ACC112 (cell line): Measurements from ENCODE around the gene ONECUT3.

Experiments
- H2AFZ ChIP-seq: fragments of 200-600 bp; sonication (generic); one replicate; pipeline ENCODE4 v1.6.0; 2017; ENCODE audit warnings: antibody characterized with exemption, low read length; ENCODE audit not compliant: unreplicated experiment
- H3K27ac ChIP-seq: fragments of 200-600 bp; sonication (generic); 2 replicates; pipeline ENCODE4 v1.5.1; 2014; ENCODE audit warnings: low read depth, mild to moderate bottlenecking, antibody characterized with exemption, low read length, moderate library complexity
- H3K27me3 ChIP-seq: fragments of 200-600 bp; sonication (generic); 2 replicates; pipeline ENCODE4 v1.6.1; 2014; ENCODE audit warnings: mild to moderate bottlenecking, antibody characterized with exemption, low read length, moderate library complexity, mixed read lengths; ENCODE audit not compliant: insufficient read depth
- H3K36me3 ChIP-seq: fragments of 200-600 bp; sonication (generic); 2 replicates; pipeline ENCODE4 v1.6.1; 2016; ENCODE audit warnings: mild to moderate bottlenecking, antibody characterized with exemption, low read length, moderate library complexity, mixed read lengths; ENCODE audit not compliant: insufficient read depth
- H3K4me1 ChIP-seq: fragments of 200-600 bp; sonication (generic); one replicate; pipeline ENCODE4 v1.6.1; 2016; ENCODE audit warnings: low read length, mixed read lengths; ENCODE audit not compliant: insufficient read depth, unreplicated experiment, control insufficient read depth
- H3K4me3 ChIP-seq: fragments of 200-600 bp; sonication (generic); 2 replicates; pipeline ENCODE4 v1.5.1; 2014; ENCODE audit warnings: mild to moderate bottlenecking, low read depth, low read length
- H3K79me2 ChIP-seq: fragments of 200-600 bp; sonication (generic); one replicate; pipeline ENCODE4 v1.6.0; 2016; ENCODE audit warnings: low read length; ENCODE audit not compliant: control insufficient read depth, unreplicated experiment, insufficient read depth

Gene ONECUT3

GRCh38 chr19:1818549-1819195 lies 65.4 kb downstream of the ONECUT3 start:
- Histone ChIP-seq H3K27ac (no peak overlapping the region), H3K79me2 (no peaks in the 10 kb centered on the region), H3K4me3 (no peak overlapping the region), H3K4me1 (no peaks in the 10 kb centered on the region), H3K27me3 (no peaks in the 10 kb centered on the region), H2AFZ (no peak overlapping the region), H3K36me3 (no peaks in the 10 kb centered on the region)

DNA sequence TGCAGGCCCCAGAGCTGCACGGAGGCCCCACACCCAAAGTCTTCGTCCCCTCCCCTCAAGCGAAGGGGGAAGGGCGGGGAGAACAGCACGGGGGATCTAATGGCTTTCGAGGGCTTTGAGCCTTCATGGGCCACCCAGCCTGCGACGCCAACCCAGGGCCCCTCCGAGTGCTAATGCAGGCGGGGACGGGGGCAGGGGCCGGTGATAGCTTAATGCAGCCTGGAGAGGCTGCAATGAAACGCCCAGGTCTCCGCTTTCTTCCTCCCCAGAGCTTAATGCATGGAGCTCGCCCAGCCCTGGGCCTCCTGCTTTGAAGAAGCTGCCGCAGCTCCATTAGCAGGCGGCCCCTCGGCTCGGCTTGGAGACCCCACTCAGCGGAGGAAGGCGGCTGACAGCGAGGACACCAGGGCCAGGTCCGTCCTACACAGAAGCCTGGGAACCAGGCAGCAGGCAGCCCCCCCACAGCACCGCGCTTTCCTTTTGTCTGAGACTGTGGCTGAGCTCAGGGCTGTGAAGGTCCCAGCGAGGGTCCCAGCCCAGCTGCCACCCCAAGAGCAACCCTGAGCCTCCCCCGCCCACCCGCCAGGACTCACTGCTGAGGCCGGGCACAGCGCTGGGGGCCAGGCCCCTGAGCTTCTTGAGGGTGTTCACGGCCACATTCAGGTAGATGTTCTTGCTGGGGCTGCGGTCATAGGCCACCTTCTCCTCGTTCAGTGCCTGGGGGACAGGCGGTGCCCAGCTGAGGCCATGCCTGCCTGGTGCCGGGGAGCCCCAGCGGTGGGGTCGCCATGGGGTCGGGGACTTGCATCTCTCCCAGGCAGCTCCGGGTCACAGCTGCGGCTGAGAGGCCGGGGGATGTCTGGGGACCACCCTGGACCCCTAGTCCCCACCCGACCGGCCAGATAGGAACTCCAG lies 66.3 kb downstream of the ONECUT3 start:
- Histone ChIP-seq H3K27ac (no peak overlapping the region), H3K79me2 (no peaks in the 10 kb centered on the region), H3K36me3 (no peaks in the 10 kb centered on the region)

GRCh38 chr19:1822210-1822609 lies 68.9 kb downstream of the ONECUT3 start:
- Histone ChIP-seq H3K4me1 (no peaks in the 10 kb centered on the region), H3K79me2 (peaks cover 3% of the 10 kb centered on the region), H3K27ac (no peak overlapping the region), H3K27me3 (no peaks in the 10 kb centered on the region), H3K4me3 (no peak overlapping the region), H3K36me3 (no peaks in the 10 kb centered on the region), H2AFZ (no peak overlapping the region)

More for the DNA sequence above, 66.3 kb downstream of the ONECUT3 start:
- no peaks in the 10 kb centered on the region for H3K4me1 ChIP-seq
- no peak overlapping the region for H2AFZ ChIP-seq
- H3K4me3 ChIP-seq, result no peak overlapping the region
- H3K27me3 ChIP-seq, result no peaks in the 10 kb centered on the region

GRCh38 chr19:1823020-1823419 lies 69.7 kb downstream of the ONECUT3 start:
- no peaks in the 10 kb centered on the region for H3K36me3 ChIP-seq
- H3K4me1 ChIP-seq, result no peaks in the 10 kb centered on the region
- no peak overlapping the region for H3K27ac ChIP-seq
- H3K27me3 ChIP-seq, result no peaks in the 10 kb centered on the region
- no peak overlapping the region for H2AFZ ChIP-seq
- no peak overlapping the region for H3K4me3 ChIP-seq
- H3K79me2 ChIP-seq, result peaks cover 3% of the 10 kb centered on the region

GRCh38 chr19:1823539-1824251 lies 70.4 kb downstream of the ONECUT3 start:
- Histone ChIP-seq H3K36me3 (no peaks in the 10 kb centered on the region), H2AFZ (no peak overlapping the region), H3K79me2 (peaks cover 3% of the 10 kb centered on the region), H3K4me1 (no peaks in the 10 kb centered on the region), H3K27ac (no peak overlapping the region), H3K27me3 (no peaks in the 10 kb centered on the region), H3K4me3 (no peak overlapping the region)

DNA sequence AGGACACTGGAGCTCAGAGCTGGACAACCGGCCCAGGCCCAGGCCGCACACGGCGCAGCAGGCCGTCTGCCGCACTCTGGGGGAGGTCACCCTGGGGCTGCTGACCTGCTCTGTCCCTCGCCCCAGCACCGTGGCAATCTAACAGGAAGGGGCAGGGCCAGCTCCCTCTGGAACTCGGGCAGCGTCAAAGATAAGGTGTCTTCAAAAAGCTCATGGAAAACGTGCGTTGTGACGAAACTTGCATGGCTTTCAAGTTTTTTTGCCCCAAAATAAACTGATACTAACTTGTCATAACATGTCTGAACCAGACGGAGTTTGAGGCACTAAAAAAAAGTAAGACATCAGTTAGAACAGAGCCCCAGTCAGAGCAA lies 70.9 kb downstream of the ONECUT3 start:
- Histone ChIP-seq H3K4me3 (no peak overlapping the region), H3K36me3 (no peaks in the 10 kb centered on the region), H3K27me3 (no peaks in the 10 kb centered on the region), H3K4me1 (no peaks in the 10 kb centered on the region), H3K27ac (no peak overlapping the region), H2AFZ (no peak overlapping the region), H3K79me2 (peaks cover 3% of the 10 kb centered on the region)

DNA sequence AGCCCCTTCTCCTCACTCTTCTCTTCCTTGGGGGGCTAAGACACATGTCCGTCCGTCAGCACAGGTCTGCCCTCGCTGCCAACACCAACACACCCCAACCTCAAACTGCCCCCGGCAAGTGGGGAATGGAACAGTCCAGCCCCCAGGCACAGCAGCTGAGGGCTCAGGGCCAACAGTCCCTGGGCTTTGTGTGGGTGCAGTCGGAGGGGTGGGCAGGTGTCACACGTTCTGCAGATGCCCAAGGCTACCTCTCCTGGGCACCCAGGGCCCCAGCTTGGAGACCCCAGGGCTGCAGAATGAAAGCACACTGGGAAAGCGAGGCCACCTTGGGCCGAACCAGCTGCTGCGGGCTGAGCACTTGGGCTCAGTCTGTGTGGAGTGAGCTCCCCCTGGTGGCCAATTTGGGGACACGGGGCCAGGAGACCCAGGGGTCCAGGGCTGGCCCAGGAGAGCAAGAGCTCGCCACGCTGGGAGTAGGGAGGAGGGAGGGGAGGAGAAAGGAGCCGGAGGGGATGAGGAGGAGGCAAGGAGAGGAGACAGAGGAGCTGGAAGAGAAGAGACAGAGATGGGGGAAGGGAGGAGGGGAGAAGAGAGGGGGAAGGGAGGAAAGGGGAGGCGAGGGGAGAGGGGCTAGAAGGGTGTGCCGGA lies 72.7 kb downstream of the ONECUT3 start:
- Histone ChIP-seq H3K4me1 (no peaks in the 10 kb centered on the region), H3K36me3 (no peaks in the 10 kb centered on the region), H3K79me2 (peaks cover 8% of the 10 kb centered on the region), H3K27ac (no peak overlapping the region), H3K4me3 (no peak overlapping the region), H2AFZ (no peak overlapping the region), H3K27me3 (no peaks in the 10 kb centered on the region)

DNA sequence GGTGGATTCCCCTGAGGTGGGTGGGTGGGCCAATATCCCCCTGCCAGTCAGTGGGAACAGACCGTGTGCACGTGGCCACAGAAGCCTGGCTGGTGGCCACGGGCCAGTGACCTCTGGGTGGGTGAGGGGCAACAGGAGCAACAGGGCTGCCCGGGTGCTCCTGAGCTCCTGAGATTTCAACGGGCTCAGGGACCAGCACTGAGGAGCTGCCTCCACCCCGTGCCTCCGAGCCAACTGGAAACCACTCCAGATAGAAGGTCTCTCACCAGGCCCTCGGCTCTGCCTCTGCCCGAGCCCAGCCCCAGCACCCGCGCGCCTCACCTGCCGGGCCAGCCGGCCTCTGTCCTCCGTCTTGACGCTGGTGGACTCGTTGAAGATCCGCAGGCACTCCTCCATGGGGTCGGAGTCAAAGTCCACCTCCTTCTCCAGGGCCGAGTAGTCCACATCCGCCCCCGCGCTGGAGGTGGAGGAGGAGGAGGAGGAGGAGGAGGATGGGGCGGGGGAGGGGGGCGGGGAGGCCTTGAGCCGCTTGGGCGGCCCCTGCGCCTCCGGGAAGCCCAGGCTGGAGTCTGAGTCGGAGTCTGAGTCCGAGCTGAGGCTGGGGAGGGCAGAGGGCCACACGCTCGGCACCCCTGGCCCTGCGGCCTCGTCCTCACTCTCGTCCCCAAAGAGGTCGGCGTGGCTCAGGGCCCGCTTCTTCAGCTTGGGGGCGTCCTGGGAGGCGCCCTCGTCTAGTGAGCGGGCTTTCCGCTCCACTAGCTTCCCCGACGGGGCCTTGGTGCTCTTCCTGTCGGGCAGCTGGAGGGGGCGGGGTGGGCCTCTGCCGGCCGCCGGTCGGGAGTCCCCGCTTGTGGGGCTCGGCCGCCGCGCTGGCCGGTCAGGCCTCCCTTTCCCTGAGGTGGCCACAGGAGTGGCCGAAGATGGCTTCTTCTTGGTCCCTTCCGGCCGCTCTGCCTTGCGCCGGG lies 73.5 kb downstream of the ONECUT3 start:
- H3K27ac ChIP-seq, result no peak overlapping the region
- H3K27me3 ChIP-seq, result no peaks in the 10 kb centered on the region
- no peak overlapping the region for H2AFZ ChIP-seq
- H3K79me2 ChIP-seq, result peaks cover 9% of the 10 kb centered on the region
- no peaks in the 10 kb centered on the region for H3K4me1 ChIP-seq
- no peak overlapping the region for H3K4me3 ChIP-seq
- H3K36me3 ChIP-seq, result no peaks in the 10 kb centered on the region

DNA sequence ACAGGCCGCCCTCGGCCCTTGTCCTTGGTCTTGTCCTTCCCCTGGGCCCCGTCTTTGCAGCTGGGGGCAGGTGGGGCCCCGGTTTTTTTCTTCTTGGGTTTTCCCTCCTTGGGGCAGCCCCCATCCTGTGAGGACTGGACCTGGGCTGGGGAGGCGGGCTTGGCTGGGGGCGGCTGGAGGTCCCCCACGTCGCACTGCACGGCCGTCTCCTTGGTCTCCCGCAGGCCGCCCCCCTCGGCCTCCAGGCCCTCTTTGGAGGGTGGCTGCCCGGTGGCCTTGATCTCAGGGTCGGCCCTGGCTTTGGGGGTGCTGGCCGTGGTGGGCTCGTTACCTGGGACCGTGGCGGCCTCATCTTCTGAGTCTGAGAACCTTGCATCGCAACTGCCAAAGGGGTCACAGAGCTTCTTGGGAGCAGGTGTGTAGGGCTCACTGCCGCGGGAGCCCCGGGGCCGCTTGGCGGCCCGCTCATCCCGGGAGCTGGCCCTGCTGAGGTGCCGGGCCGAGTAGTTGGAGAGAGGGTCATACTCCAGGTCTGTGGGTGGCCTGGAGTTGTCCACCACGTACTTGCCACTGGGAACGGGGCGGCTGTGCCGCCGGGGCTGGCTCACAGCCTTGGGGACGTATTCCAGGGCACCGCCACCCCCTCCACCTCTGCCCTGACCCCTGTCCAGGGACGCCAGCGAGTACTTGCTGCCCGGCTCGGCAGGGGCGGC lies 74.4 kb downstream of the ONECUT3 start:
- H3K27ac ChIP-seq, result no peak overlapping the region
- no peak overlapping the region for H2AFZ ChIP-seq
- H3K4me3 ChIP-seq, result no peak overlapping the region
- H3K79me2 ChIP-seq, result peaks cover 9% of the 10 kb centered on the region
- H3K4me1 ChIP-seq, result no peaks in the 10 kb centered on the region
- no peaks in the 10 kb centered on the region for H3K27me3 ChIP-seq
- H3K36me3 ChIP-seq, result no peaks in the 10 kb centered on the region
